LNCaP clone FGC (cell line): ENCODE data around the gene MAGI2.

Experiments
- DNase-seq: peaks from one replicate; pipeline ENCODE4 v3.0.0-alpha.2; 2011; ENCODE audit warnings: low read depth
- H3K4me3 ChIP-seq: 2 replicates; pipeline ENCODE4 v1.5.1; 2011; ENCODE audit warnings: mild to moderate bottlenecking, low read depth, low read length, control low read depth
- CTCF ChIP-seq: IDR thresholded peaks from 2 replicates; pipeline ENCODE4 v1.5.1; 2012; ENCODE audit warnings: mild to moderate bottlenecking; ENCODE audit not compliant: control insufficient read depth, insufficient read depth; ENCODE audit errors: extremely low read depth

The MAGI2 gene

DNA sequence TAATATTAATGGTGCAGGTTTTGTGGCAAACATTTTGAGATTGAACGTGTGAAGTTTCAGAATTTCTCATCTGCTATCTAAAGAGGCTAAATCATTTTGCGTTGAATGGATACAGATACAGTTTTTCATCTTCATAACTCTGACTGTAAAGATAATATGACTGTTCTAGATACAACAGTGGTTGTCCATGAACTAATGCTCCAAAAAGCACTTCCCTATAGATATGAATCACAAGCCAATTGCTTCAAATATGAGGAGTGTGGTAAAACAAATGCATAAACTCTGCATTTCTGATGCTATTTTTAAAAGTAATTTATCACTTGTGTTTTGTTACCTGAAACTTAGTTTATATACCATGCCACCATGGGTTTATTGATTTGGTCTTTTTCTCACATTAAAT, 750.1 kb downstream of the MAGI2 start:
- TF ChIP-seq CTCF: no peak
- no peak overlapping the region for H3K4me3 ChIP-seq
- no peak for DNase-seq

- DNase-seq: no peak
- TF ChIP-seq CTCF: no peak
- H3K4me3 ChIP-seq: no peak overlapping the region
Observed at GRCh38 chr7:78702770-78703169, 750.7 kb downstream of the MAGI2 start.

DNA sequence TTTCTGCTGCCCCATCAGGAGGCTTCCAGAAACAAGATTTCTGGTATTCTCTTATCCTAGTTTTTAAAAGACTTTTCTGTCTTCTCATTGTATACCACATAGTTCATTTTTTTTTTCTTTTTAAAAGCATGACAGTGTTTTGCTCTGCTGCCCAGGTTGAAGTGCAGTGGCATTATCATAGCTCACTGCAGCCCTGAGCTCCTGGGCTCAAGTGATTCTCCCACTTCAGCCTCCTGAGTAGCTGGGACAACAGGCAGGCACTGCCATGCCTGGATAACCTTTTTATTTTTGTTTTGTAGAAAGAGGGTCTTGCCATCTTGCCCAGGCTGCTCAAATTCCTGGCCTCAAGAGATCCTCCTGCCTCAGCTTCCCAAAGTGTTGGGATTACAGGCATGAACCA, 757.6 kb downstream of the MAGI2 start:
- TF ChIP-seq CTCF: no peak
- DNase-seq: no peak

DNA sequence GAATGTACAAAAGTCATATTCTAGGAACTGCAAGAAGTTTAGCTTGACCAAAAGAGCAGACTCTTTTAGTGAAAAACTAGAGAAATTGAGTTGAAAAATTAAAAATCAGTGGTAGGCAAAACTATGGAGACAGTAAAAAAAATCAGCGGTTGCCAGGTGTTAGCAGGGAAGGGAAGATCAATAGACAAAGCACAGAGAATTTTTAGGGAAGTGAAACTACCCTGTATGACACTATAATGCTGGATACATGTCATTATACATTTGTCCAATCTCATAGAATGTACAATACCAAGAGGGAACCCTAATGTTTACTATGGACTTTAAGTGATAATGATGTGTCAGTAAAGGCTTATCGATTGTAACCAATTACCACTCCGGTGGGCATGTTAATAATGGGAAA, 761.9 kb downstream of the MAGI2 start:
- no peak for TF ChIP-seq CTCF
- no peak for DNase-seq
- no peak overlapping the region for H3K4me3 ChIP-seq

More for the DNA sequence above, 757.6 kb downstream of the MAGI2 start:
- no peak overlapping the region for H3K4me3 ChIP-seq

DNA sequence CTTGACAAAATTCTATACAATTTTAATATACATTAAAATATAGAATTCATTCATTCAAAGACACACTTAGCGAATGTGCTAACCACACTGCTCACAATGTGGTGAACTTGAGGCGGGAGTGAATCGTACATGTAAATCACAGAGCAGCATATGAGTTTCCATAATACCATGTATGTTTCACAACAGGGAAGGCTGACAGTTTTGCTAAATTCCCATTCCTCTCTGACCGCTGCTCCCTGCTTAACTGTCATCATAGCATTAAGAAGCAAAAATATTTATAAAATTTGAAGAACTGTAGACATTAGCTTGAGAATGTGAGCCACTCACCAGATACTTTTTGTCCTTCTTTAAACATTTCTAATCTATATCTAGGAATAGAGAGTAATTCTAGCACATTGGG, 763.3 kb downstream of the MAGI2 start:
- H3K4me3 ChIP-seq: no peak overlapping the region
- TF ChIP-seq CTCF: no peak
- DNase-seq: no peak

GRCh38 chr7:78688376-78688775, 765.1 kb downstream of the MAGI2 start:
- DNase-seq: no peak

More at GRCh38 chr7:78688376-78688775, 765.1 kb downstream of the MAGI2 start:
- no peak overlapping the region for H3K4me3 ChIP-seq
- TF ChIP-seq CTCF: no peak
